A673 (cell line): ENCODE data around the gene SH3TC1.

ENCODE experiments used
- EZH2 ChIP-seq: fragments of 200-600 bp; sonication (generic); IDR thresholded peaks from 2 replicates; pipeline ENCODE4 v1.6.1; 2017; ENCODE audit warnings: borderline replicate concordance, low read depth, mild to moderate bottlenecking, mixed read lengths, antibody characterized with exemption, low read length; ENCODE audit not compliant: poor library complexity, severe bottlenecking
- TF ChIP-seq, protein P1 (sequence below): fragments of 300-800, 200-600 bp; sonication (generic); conservative IDR thresholded peaks from 2 replicates; pipeline ENCODE4 v1.5.1; 2017; ENCODE audit warnings: low read depth, mild to moderate bottlenecking, antibody characterized with exemption, low read length, moderate library complexity, mixed read lengths

DNA sequence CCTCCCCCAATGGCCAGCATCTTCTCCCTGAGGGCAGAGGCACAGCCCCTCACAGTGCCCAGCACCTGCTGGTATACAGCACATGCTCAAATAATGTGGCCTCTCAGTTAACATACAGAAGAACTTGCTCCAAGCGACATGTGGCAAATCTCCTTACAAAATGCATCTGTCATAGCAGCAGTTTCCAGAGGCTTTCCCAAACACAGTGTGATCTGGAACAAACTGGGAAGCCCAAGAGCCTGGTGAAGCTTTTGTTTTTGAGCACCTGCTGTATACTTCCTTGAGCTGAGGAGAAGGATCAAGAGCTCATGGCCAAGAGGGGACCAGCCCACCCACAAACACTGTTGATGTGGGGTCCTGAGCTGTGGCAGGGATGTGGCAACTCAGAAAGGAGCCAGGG, 35.6 kb downstream of the SH3TC1 start:
- TF ChIP-seq, protein P1, sequence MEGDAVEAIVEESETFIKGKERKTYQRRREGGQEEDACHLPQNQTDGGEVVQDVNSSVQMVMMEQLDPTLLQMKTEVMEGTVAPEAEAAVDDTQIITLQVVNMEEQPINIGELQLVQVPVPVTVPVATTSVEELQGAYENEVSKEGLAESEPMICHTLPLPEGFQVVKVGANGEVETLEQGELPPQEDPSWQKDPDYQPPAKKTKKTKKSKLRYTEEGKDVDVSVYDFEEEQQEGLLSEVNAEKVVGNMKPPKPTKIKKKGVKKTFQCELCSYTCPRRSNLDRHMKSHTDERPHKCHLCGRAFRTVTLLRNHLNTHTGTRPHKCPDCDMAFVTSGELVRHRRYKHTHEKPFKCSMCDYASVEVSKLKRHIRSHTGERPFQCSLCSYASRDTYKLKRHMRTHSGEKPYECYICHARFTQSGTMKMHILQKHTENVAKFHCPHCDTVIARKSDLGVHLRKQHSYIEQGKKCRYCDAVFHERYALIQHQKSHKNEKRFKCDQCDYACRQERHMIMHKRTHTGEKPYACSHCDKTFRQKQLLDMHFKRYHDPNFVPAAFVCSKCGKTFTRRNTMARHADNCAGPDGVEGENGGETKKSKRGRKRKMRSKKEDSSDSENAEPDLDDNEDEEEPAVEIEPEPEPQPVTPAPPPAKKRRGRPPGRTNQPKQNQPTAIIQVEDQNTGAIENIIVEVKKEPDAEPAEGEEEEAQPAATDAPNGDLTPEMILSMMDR = no peak
- TF ChIP-seq EZH2 = no peak
